SKM-1 treated with dmso at 0.1 percent for 144 hours (cell line): ENCODE measurements around the gene MFAP3L.
A peak's percentile ranks its signal among the peaks of the same experiment; 100 is the strongest.
"Not testable (repeated sequence)": the region's sequence is repeated elsewhere in the genome, so short reads cannot be mapped to it uniquely, and the experiment has no call there.

ENCODE experiments used
- DNase-seq: peaks from one replicate; lab custom pipeline; 2025; ENCODE audit not compliant: unreplicated experiment; lab: John Stamatoyannopoulos, UW

MFAP3L gene

GRCh38 chr4:170026253-170027021 lies at the start of gene MFAP3L:
Gene MFAP3L, minus strand, starts transcription at chr4:170026395. Its CDS starts 20,518 bp downstream, at chr4:170005877.
- peak; percentile 75 for DNase-seq

- no peak for DNase-seq
Measured at GRCh38 chr4:170071196-170071595, 45.0 kb upstream of the MFAP3L start.

GRCh38 chr4:170068438-170069128 lies 42.4 kb upstream of the MFAP3L start:
- no peak for DNase-seq

- DNase-seq, result no peak
Measured at GRCh38 chr4:170059421-170059820, 33.2 kb upstream of the MFAP3L start.

- no peak for DNase-seq
Measured at GRCh38 chr4:170058826-170059225, 32.6 kb upstream of the MFAP3L start.

- DNase-seq, result no peak
Measured at GRCh38 chr4:170057866-170058265, 31.7 kb upstream of the MFAP3L start.

GRCh38 chr4:170052919-170053318 lies 26.7 kb upstream of the MFAP3L start:
- no peak for DNase-seq

GRCh38 chr4:170051402-170051801 lies 25.2 kb upstream of the MFAP3L start:
- no peak for DNase-seq

GRCh38 chr4:170049766-170050165 lies 23.6 kb upstream of the MFAP3L start:
- no peak for DNase-seq

GRCh38 chr4:170047771-170048354 lies 21.7 kb upstream of the MFAP3L start:
- DNase-seq, result peak; percentile 60

GRCh38 chr4:170046156-170046555 lies 20.0 kb upstream of the MFAP3L start:
- DNase-seq, result not testable (repeated sequence)

GRCh38 chr4:170040031-170040680 lies 14.0 kb upstream of the MFAP3L start:
- no peak for DNase-seq

- no peak for DNase-seq
Measured at GRCh38 chr4:170038769-170039168, 12.6 kb upstream of the MFAP3L start.

- DNase-seq, result no peak
Measured at GRCh38 chr4:170038232-170038631, 12.0 kb upstream of the MFAP3L start.

GRCh38 chr4:170037481-170037880 lies 11.3 kb upstream of the MFAP3L start:
- no peak for DNase-seq

- DNase-seq, result no peak
Measured at GRCh38 chr4:170035845-170036244, 9.7 kb upstream of the MFAP3L start.

- no peak for DNase-seq
Measured at GRCh38 chr4:170035231-170035630, 9.0 kb upstream of the MFAP3L start.

GRCh38 chr4:170033999-170034398 lies 7.8 kb upstream of the MFAP3L start:
- no peak for DNase-seq

- no peak for DNase-seq
Measured at GRCh38 chr4:170030121-170030520, 3.9 kb upstream of the MFAP3L start.

GRCh38 chr4:170027181-170027829 lies 1.1 kb upstream of the MFAP3L start:
- DNase-seq, result peak; percentile 82
